K562 (cell line): ENCODE data around the gene NTM. TPM values are rescaled to one million over a fixed set of nuclear protein-coding genes. Genes with fewer than 3 reads are reported as not detected.

ENCODE experiments used
- ATAC-seq: fragments of 200-7000 bp; cut with Tn5 transposase; 3 replicates; pipeline ENCODE4 v1.9.1; 2020; ENCODE audit warnings: moderate library complexity
- BruUV-seq: library from RNA; stranded (reverse); fragments of 400-500 nt; replicated peaks from 2 replicates; lab custom pipeline; 2021; lab: Mats Ljungman, UMichigan
- CTCF ChIA-PET: fragments of 300-600 bp; formaldehyde crosslinking; extraction: SDS; loops from one replicate; lab custom pipeline; 2021; ENCODE audit warnings: low intra/inter-chr PET ratio; lab: Yijun Ruan, JAX
- POLR2A ChIA-PET: fragments of 300-600, 350-650 bp; sonication (Branson Sonifier 250); formaldehyde crosslinking; extraction: SDS; loops from one replicate; lab custom pipeline; 2021; ENCODE audit warnings: antibody characterized with exemption, inconsistent platforms; lab: Yijun Ruan, JAX
- DNase-seq, 4 experiments: peaks; one replicate each; pipeline versions ENCODE4 v3.0.0 to v3.0.0-alpha.2; 2011 to 2018; ENCODE audit warnings: low spot score in 3 of 4, mixed read lengths in 3 of 4; ENCODE audit errors: extremely low read depth in 1 of 4
- FAIRE-seq: peaks from 2 replicates; lab custom pipeline; 2011; peaks lifted over from hg19 to GRCh38; lab: Jason Lieb, UNC
- H2AFZ ChIP-seq: 2 replicates; pipeline ENCODE4 v1.6.0; 2011; ENCODE audit warnings: low read depth, low read length, control low read depth, inconsistent platforms
- H3K27ac ChIP-seq: fragments of 200-600 bp; 3 replicates; pipeline ENCODE4 v1.8.0; 2011; ENCODE audit warnings: low read depth, mild to moderate bottlenecking, control low read depth, inconsistent platforms, low read length, moderate library complexity, mixed read lengths; ENCODE audit errors: extremely low read depth
- H3K27me3 ChIP-seq, 2 experiments: fragments of 300-600 bp in 1 of 2; 2 replicates in 1 of 2; 3 replicates in 1 of 2; pipeline versions ENCODE4 v1.6.0 to v1.8.0; 2011; ENCODE audit warnings: inconsistent platforms in 2 of 2, low read length in 2 of 2, mild to moderate bottlenecking in 1 of 2, mixed read lengths in 1 of 2, moderate library complexity in 1 of 2; ENCODE audit not compliant: control insufficient read depth in 2 of 2, insufficient read depth in 2 of 2
- H3K36me3 ChIP-seq: fragments of 300-600 bp; 3 replicates; pipeline ENCODE4 v1.8.0; 2011; ENCODE audit warnings: mild to moderate bottlenecking, low read length, inconsistent platforms; ENCODE audit not compliant: control insufficient read depth, insufficient read depth
- H3K4me1 ChIP-seq, 2 experiments: fragments of 200-600 bp in 1 of 2; replicated peaks in 1 of 2; 2 replicates in 1 of 2; 3 replicates in 1 of 2; pipeline versions ENCODE4 v1.5.1 to v1.8.0; 2011; ENCODE audit warnings: inconsistent platforms in 2 of 2, low read length in 2 of 2, mild to moderate bottlenecking in 1 of 2, mixed read lengths in 1 of 2, moderate library complexity in 1 of 2; ENCODE audit not compliant: control insufficient read depth in 2 of 2, insufficient read depth in 2 of 2
- H3K4me2 ChIP-seq: 2 replicates; pipeline ENCODE4 v1.6.1; 2011; ENCODE audit warnings: low read length, control low read depth, inconsistent platforms, mixed read lengths; ENCODE audit not compliant: insufficient read depth
- H3K4me3 ChIP-seq: fragments of 200-600 bp; sonication (generic), shearing (Covaris generic); 2 replicates; pipeline ENCODE4 v1.5.1; 2016; ENCODE audit warnings: control low read depth, inconsistent platforms
- H3K79me2 ChIP-seq: fragments of 200-600 bp; 3 replicates; pipeline ENCODE4 v1.8.0; 2011; ENCODE audit warnings: low read length, inconsistent platforms; ENCODE audit not compliant: control insufficient read depth, insufficient read depth
- H3K9ac ChIP-seq, 2 experiments: 2 replicates each; pipeline versions ENCODE4 v1.6.0 to v1.6.1; 2011; ENCODE audit warnings: low read depth in 2 of 2, low read length in 2 of 2, control low read depth in 1 of 2, inconsistent platforms in 1 of 2, mild to moderate bottlenecking in 1 of 2, mixed read lengths in 1 of 2; ENCODE audit not compliant: insufficient read depth in 1 of 2
- H3K9me1 ChIP-seq: one replicate; pipeline ENCODE4 v1.6.0; 2011; ENCODE audit warnings: inconsistent platforms, mild to moderate bottlenecking, low read length, moderate library complexity; ENCODE audit not compliant: control insufficient read depth, insufficient read depth
- H3K9me3 ChIP-seq: replicated peaks from 2 replicates; pipeline ENCODE4 v1.5.1; 2011; ENCODE audit warnings: low read depth, low read length, inconsistent platforms; ENCODE audit not compliant: control insufficient read depth, insufficient read depth
- H4K20me1 ChIP-seq: replicated peaks from 2 replicates; pipeline ENCODE4 v1.6.1; 2011; ENCODE audit warnings: low read length, inconsistent platforms, mixed read lengths; ENCODE audit not compliant: control insufficient read depth, insufficient read depth
- BRCA1 ChIP-seq, 2 experiments: fragments of 450-650 bp in 1 of 2; sonication (generic) in 1 of 2; formaldehyde crosslinking in 1 of 2; IDR thresholded peaks; 2 replicates each; pipeline versions ENCODE4 v1.5.0 to v1.6.1; 2017 to 2020; ENCODE audit warnings: mild to moderate bottlenecking in 1 of 2, missing genetic modification reagents in 1 of 2
- EWSR1 ChIP-seq: fragments of 450-650 bp; IDR thresholded peaks from 2 replicates; pipeline ENCODE4 v1.6.1; 2018; ENCODE audit warnings: borderline replicate concordance, mild to moderate bottlenecking, low read depth, moderate library complexity; ENCODE audit not compliant: partially characterized antibody
- MED1 ChIP-seq: sonication (generic); formaldehyde crosslinking; IDR thresholded peaks from 2 replicates; pipeline ENCODE4 v1.8.1; 2023; ENCODE audit warnings: missing genetic modification reagents, borderline replicate concordance
- MEF2A ChIP-seq: IDR thresholded peaks from 2 replicates; pipeline ENCODE4 v1.6.1; 2011; ENCODE audit warnings: low read depth, mild to moderate bottlenecking, low read length, moderate library complexity; ENCODE audit not compliant: control insufficient read depth
- NELFE ChIP-seq: IDR thresholded peaks from 2 replicates; pipeline ENCODE4 v1.6.1; 2011; ENCODE audit warnings: mild to moderate bottlenecking; ENCODE audit not compliant: insufficient read depth, insufficient read length
- POLR2B ChIP-seq: fragments of 450-650 bp; IDR thresholded peaks from 2 replicates; pipeline ENCODE4 v1.6.1; 2018; ENCODE audit warnings: low read depth; ENCODE audit not compliant: partially characterized antibody
- PTRF ChIP-seq: fragments of 450-650 bp; IDR thresholded peaks from 2 replicates; pipeline ENCODE4 v1.6.1; 2016; ENCODE audit warnings: mild to moderate bottlenecking, missing genetic modification characterization, missing compliant biosample characterization
- PYGO2 ChIP-seq: fragments of 450-650 bp; IDR thresholded peaks from 2 replicates; pipeline ENCODE4 v1.6.1; 2016; ENCODE audit warnings: mild to moderate bottlenecking, missing genetic modification characterization, moderate library complexity, missing compliant biosample characterization
- U2AF2 ChIP-seq: fragments of 200-400 bp; formaldehyde crosslinking; optimal IDR thresholded peaks from 2 replicates; pipeline ENCODE3; 2017; ENCODE audit warnings: low read depth, mild to moderate bottlenecking, low read length
- ZBED1 ChIP-seq: IDR thresholded peaks from 2 replicates; pipeline ENCODE4 v1.6.1; 2014
- ZNF174 ChIP-seq: fragments of 250-450 bp; sonication (Bioruptor Pico); IDR thresholded peaks from 2 replicates; pipeline ENCODE4 v1.4.0; 2020; ENCODE audit warnings: mild to moderate bottlenecking
- ZNF239 ChIP-seq: fragments of 250-450 bp; sonication (Bioruptor Pico); IDR thresholded peaks from 2 replicates; pipeline ENCODE4 v1.4.0; 2020; ENCODE audit warnings: mild to moderate bottlenecking
- ZSCAN29 ChIP-seq: fragments of 450-650 bp; IDR thresholded peaks from 2 replicates; pipeline ENCODE4 v1.6.1; 2017
- WGBS: fragments of 100-300 bp; shearing (Covaris generic); methylation state at CpG from one replicate; pipeline ENCODE4 v1.1.6; 2016; ENCODE audit warnings: low coverage, mixed read lengths; ENCODE audit not compliant: insufficient coverage; ENCODE audit errors: missing lambda C conversion rate; 5-methylcytosine and 5-hydroxymethylcytosine counted together
- in situ Hi-C: fragments of 300-500 bp; cut with MboI; formaldehyde crosslinking; loops from 4 replicates; pipeline ENCODE4 v1.15.0; 2018; ENCODE audit warnings: inconsistent platforms, mixed read lengths
- intact Hi-C: fragments of 100-400 bp; cut with micrococcal nuclease; formaldehyde crosslinking; loops from 2 replicates; pipeline ENCODE4 v1.14.2; 2022
- polyA plus RNA-seq, 8 experiments: library from polyadenylated mRNA; depleted of rRNA in 4 of 8; stranded (reverse) in 5 of 8; unstranded in 3 of 8; fragments of >200 nt; fragmentation: Nextera tagmentation in 2 of 8; fragmentation: Illumina TruSeq in 1 of 8; extraction: Ambion mirVana in 2 of 8; extraction: Trizol in 1 of 8; gene quantifications; 2 replicates each; pipeline versions ENCODE4 v1.2.1 to v1.2.3, GENCODE V29; 2011 to 2014; ENCODE audit warnings: inconsistent platforms in 1 of 8, missing spikeins in 1 of 8
- total RNA-seq, 7 experiments: library from RNA; depleted of rRNA in 6 of 7; stranded (reverse); fragments of >200 nt in 6 of 7; fragmentation: Illumina TruSeq in 2 of 7; extraction: Trizol in 2 of 7; gene quantifications; 2 replicates each; pipeline versions ENCODE4 v1.2.1 to v1.2.3, GENCODE V29; 2011 to 2021; ENCODE audit warnings: low replicate concordance in 1 of 7
- TF ChIP-seq, protein P1 (sequence below): fragments of 450-650 bp; IDR thresholded peaks from 2 replicates; pipeline ENCODE4 v1.6.1; 2014; ENCODE audit warnings: low read depth, mild to moderate bottlenecking, moderate library complexity, borderline replicate concordance
- TF ChIP-seq, protein P2 (sequence below): IDR thresholded peaks from 2 replicates; pipeline ENCODE4 v1.6.1; 2012; ENCODE audit warnings: low read depth, low read length, improper control_type of control experiment, borderline replicate concordance

NTM gene
- total and polyA plus RNA-seq, 9 of the 15 experiments (the other 6 are each of a cell fraction or from before 2014, with no cell fraction given) = not detected

DNA sequence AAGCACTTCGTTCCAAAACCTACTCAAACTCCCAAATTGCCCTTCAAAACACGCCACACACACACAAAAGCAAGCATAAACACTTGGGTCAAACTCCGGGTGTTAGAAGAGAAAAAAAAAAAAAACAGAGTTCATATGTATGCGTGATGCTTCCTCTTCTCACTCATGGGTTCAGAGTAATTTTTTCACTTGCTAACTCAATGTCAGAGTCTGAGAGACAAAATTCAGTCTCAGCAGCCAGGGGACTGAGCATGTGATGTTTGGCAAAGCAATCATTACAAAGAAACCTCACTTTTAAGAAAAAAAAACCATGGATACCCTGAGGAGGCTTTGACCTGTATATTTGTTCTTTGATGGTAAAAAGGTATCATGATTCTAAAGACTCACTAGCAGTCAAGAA lies 461.7 kb downstream of the NTM start:
- Histone ChIP-seq H3K36me3 (no peaks in the 10 kb centered on the region), H3K27me3 (no peaks in the 10 kb centered on the region), H2AFZ (no peak overlapping the region), H3K4me1 (no peaks in the 10 kb centered on the region), H4K20me1 (no peaks in the 10 kb centered on the region), H3K4me2 (no peak overlapping the region), H3K9me1 (no peaks in the 10 kb centered on the region), H3K27ac (no peak overlapping the region), H3K9me3 (no peaks in the 10 kb centered on the region), H3K9ac (no peak overlapping the region), H3K4me3 (no peak overlapping the region), H3K79me2 (no peaks in the 10 kb centered on the region)
- FAIRE-seq (no peak), DNase-seq (no peak), ATAC-seq (no peak)
- BruUV-seq = no TSS peak
- intact Hi-C loops (no loop called here), in situ Hi-C loops (no loop called here)
- TF ChIP-seq PTRF (tag) (no peak), ZSCAN29 (no peak)
- POLR2A ChIA-PET = no interaction called here
- CTCF ChIA-PET = no interaction called here
- whole genome bisulfite sequencing = 3% methylated on average over 4 of the region's 4 CpGs

GRCh38 chr11:131833366-131833765 lies 463.0 kb downstream of the NTM start:
- Histone ChIP-seq H3K27ac (no peak overlapping the region), H3K79me2 (no peaks in the 10 kb centered on the region), H2AFZ (no peak overlapping the region), H3K9me3 (no peaks in the 10 kb centered on the region), H3K9ac (no peak overlapping the region), H3K9me1 (no peaks in the 10 kb centered on the region), H3K36me3 (no peaks in the 10 kb centered on the region), H3K4me1 (no peaks in the 10 kb centered on the region), H3K27me3 (no peaks in the 10 kb centered on the region), H4K20me1 (no peaks in the 10 kb centered on the region), H3K4me3 (no peak overlapping the region), H3K4me2 (no peak overlapping the region)
- in situ Hi-C loops (no loop called here), intact Hi-C loops (no loop called here)
- no TSS peak for BruUV-seq
- POLR2A ChIA-PET = no interaction called here
- CTCF ChIA-PET = no interaction called here
- no peak for DNase-seq
- FAIRE-seq = no peak
- no peak for ATAC-seq
- 0% methylated on average over 2 of the region's 2 CpGs for WGBS
- TF ChIP-seq ZNF239 (CRISPR knock-in tag) (no peak), NELFE (no peak), PTRF (tag) (no peak), MED1 (CRISPR knock-in tag) (no peak), ZBED1 (no peak), MEF2A (no peak), EWSR1 (no peak), U2AF2 (no peak), ZNF174 (CRISPR knock-in tag) (no peak), PYGO2 (no peak), POLR2B (no peak), BRCA1 (IDR thresholded peaks at IDR 0.05) (no peak), BRCA1 (CRISPR knock-in tag; IDR thresholded peaks at IDR 0.05) (no peak)
- TF ChIP-seq, protein P1, sequence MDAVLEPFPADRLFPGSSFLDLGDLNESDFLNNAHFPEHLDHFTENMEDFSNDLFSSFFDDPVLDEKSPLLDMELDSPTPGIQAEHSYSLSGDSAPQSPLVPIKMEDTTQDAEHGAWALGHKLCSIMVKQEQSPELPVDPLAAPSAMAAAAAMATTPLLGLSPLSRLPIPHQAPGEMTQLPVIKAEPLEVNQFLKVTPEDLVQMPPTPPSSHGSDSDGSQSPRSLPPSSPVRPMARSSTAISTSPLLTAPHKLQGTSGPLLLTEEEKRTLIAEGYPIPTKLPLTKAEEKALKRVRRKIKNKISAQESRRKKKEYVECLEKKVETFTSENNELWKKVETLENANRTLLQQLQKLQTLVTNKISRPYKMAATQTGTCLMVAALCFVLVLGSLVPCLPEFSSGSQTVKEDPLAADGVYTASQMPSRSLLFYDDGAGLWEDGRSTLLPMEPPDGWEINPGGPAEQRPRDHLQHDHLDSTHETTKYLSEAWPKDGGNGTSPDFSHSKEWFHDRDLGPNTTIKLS = no peak
- TF ChIP-seq, protein P2, sequence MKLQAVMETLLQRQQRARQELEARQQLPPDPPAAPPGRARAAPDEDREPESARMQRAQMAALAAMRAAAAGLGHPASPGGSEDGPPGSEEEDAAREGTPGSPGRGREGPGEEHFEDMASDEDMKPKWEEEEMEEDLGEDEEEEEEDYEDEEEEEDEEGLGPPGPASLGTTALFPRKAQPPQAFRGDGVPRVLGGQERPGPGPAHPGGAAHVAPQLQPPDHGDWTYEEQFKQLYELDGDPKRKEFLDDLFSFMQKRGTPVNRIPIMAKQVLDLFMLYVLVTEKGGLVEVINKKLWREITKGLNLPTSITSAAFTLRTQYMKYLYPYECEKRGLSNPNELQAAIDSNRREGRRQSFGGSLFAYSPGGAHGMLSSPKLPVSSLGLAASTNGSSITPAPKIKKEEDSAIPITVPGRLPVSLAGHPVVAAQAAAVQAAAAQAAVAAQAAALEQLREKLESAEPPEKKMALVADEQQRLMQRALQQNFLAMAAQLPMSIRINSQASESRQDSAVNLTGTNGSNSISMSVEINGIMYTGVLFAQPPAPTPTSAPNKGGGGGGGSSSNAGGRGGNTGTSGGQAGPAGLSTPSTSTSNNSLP = no peak
